Measurements from ENCODE around the gene ACKR2. TPM values are rescaled to one million over a fixed set of nuclear protein-coding genes. Genes with fewer than 3 reads are reported as not detected.

ACKR2 gene
- total RNA-seq, 1 experiment from 2014 or later = 0.76 TPM

GRCh38 chr3:42838571-42838970 lies 29.3 kb downstream of the ACKR2 start:
- Histone ChIP-seq H2AFZ (ENCODE audit: low read depth, low read length, poor library complexity, severe bottlenecking) (no peak overlapping the region), H3K4me2 (ENCODE audit: low read length) (no peak overlapping the region), H3K4me1 (ENCODE audit: control insufficient read depth in 1 of 2, insufficient read depth in 2 of 2, low read length in 2 of 2) (no peaks in the 10 kb centered on the region), H3K27ac (ENCODE audit: low read depth, low read length) (no peak overlapping the region), H3K9me3 (ENCODE audit: control insufficient read depth in 1 of 2, insufficient read depth in 1 of 2, low read depth in 1 of 2, low read length in 2 of 2) (no peaks in the 10 kb centered on the region), H3K79me2 (ENCODE audit: insufficient read depth, low read length) (no peaks in the 10 kb centered on the region), H3K4me3 (replicated peaks in 1 of 2; ENCODE audit: low read depth in 1 of 2, low read length in 2 of 2) (no peak overlapping the region), H3K36me3 (ENCODE audit: control insufficient read depth in 1 of 2, insufficient read depth in 2 of 2, low read length in 2 of 2) (no peaks in the 10 kb centered on the region), H3K9ac (ENCODE audit: low read length) (no peak overlapping the region), H3K9me2 (ENCODE audit: insufficient read depth) (no peaks in the 10 kb centered on the region), H3K27me3 (ENCODE audit: insufficient read depth, low read length) (no peaks in the 10 kb centered on the region), H4K20me1 (ENCODE audit: insufficient read depth) (no peaks in the 10 kb centered on the region)
- POLR2A ChIA-PET = no interaction called here
- BruUV-seq (replicated peaks) = no TSS peak
- CTCF ChIA-PET = no interaction called here
- intact Hi-C loops (cut with micrococcal nuclease) = loop anchor here (2.0 to 10.0 kb wide), 2 partner anchors 58 to 394 kb away; no protein-coding TSS in a partner anchor
- no peak for DNase-seq (ENCODE audit: low read depth, low spot score)
- ATAC-seq = no peak
- RAD21 ChIA-PET (ENCODE audit: low non-redundant PET in 1 of 2, low total read pairs in 2 of 2, uncharacterized antibody in 2 of 2, unreplicated experiment in 2 of 2) = no interaction called here
- no peak for TF ChIP-seq ELF1 (IDR thresholded peaks at IDR 0.05; ENCODE audit: borderline replicate concordance, low read depth)
- TF ChIP-seq YY1 (IDR thresholded peaks at IDR 0.05; ENCODE audit: extremely low read depth, insufficient replicate concordance, low read depth, low read length) = no peak
- no peak for TF ChIP-seq EGR1 (IDR thresholded peaks at IDR 0.05; ENCODE audit: low read depth)
- no peak for TF ChIP-seq CBX3 (IDR thresholded peaks at IDR 0.05; ENCODE audit: low read depth)
- no peak for TF ChIP-seq REST (IDR thresholded peaks at IDR 0.05; ENCODE audit: low read depth)
- TF ChIP-seq JUND (IDR thresholded peaks at IDR 0.05) = no peak
- no peak for TF ChIP-seq CTCF (IDR thresholded peaks at IDR 0.05 in 2 of 3, conservative IDR thresholded peaks at IDR 0.05 in 1 of 3; ENCODE audit: borderline replicate concordance in 1 of 3, insufficient read depth in 1 of 3, low read depth in 2 of 3, low read length in 2 of 3)
- TF ChIP-seq ZFX (IDR thresholded peaks at IDR 0.05) = no peak
- no peak for TF ChIP-seq ZNF274 (IDR thresholded peaks at IDR 0.05; ENCODE audit: low read depth, low read length)
- no peak for TF ChIP-seq RAD21 (IDR thresholded peaks at IDR 0.05; ENCODE audit: low read depth)
